Measurements from ENCODE around the gene MRPL43. TPM values are rescaled to one million over a fixed set of nuclear protein-coding genes. Genes with fewer than 3 reads are reported as not detected.
A peak's percentile ranks its signal among the peaks of the same experiment; 100 is the strongest.

The MRPL43 gene
- total and polyA plus RNA-seq, 2 experiments from 2014 or later: 60.4 to 126 TPM

DNA sequence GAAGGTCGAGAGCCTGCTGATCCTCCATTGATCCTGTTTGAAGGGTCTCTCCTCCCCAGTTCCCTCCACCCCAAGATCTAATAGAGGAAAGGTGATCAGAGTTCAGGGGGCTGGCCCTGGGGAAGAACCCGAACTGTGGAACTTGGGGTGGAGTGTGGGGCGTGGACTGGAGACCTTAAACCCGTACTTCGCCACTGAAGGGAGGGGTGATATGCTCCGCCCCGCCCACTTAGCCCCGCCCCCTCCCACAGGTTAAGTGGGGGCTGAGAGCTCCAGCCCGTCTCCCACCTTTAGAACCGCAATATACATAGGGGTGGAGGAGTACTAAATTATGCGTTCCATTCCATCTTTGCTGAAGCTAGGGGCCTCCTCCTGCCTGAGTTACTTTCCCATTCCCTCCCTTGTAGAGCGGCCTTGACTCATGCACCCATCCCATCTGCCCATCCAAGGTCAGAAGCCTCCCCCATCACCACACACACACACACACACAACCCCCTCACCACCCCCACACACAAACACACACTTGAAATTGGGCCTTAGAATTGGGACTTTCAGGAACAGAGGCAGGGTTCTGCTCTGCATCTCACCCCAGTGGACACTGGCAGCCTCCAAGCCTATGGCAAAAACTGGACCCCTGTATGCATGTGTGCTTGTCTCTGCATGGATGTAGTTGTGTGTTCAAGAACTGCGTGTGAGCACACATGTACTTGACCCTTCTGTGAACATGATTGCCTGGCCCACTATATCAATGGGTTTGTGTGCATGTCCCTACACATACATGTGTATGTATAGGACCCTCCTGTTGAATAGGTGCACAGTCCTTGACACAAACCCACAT lies 17.0 kb downstream of the MRPL43 start:
- H3K27me3 ChIP-seq (ENCODE audit: insufficient read depth): no peaks in the 10 kb centered on the region
- no peaks in the 10 kb centered on the region for H3K9me3 Mint-ChIP-seq
- peaks cover 15% of the 10 kb centered on the region for H3K27me3 Mint-ChIP-seq (ENCODE audit: insufficient read depth, low read depth, poor library complexity)
- H3K36me3 ChIP-seq (ENCODE audit: insufficient read depth): no peaks in the 10 kb centered on the region
- H3K4me2 ChIP-seq: peak overlapping the region; percentile 96
- H3K9me2 ChIP-seq (ENCODE audit: insufficient read depth): no peaks in the 10 kb centered on the region
- no peaks in the 10 kb centered on the region for H3K79me2 ChIP-seq (replicated peaks; ENCODE audit: insufficient read depth)
- no peak for TF ChIP-seq STAT1 (IDR thresholded peaks at IDR 0.05; ENCODE audit: unreplicated experiment)
- TF ChIP-seq, protein P1, sequence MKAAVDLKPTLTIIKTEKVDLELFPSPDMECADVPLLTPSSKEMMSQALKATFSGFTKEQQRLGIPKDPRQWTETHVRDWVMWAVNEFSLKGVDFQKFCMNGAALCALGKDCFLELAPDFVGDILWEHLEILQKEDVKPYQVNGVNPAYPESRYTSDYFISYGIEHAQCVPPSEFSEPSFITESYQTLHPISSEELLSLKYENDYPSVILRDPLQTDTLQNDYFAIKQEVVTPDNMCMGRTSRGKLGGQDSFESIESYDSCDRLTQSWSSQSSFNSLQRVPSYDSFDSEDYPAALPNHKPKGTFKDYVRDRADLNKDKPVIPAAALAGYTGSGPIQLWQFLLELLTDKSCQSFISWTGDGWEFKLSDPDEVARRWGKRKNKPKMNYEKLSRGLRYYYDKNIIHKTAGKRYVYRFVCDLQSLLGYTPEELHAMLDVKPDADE (IDR thresholded peaks at IDR 0.05): no peak
- no peak for TF ChIP-seq POLR2AphosphoS5 (IDR thresholded peaks at IDR 0.05; ENCODE audit: low read depth)
- TF ChIP-seq, protein P2, sequence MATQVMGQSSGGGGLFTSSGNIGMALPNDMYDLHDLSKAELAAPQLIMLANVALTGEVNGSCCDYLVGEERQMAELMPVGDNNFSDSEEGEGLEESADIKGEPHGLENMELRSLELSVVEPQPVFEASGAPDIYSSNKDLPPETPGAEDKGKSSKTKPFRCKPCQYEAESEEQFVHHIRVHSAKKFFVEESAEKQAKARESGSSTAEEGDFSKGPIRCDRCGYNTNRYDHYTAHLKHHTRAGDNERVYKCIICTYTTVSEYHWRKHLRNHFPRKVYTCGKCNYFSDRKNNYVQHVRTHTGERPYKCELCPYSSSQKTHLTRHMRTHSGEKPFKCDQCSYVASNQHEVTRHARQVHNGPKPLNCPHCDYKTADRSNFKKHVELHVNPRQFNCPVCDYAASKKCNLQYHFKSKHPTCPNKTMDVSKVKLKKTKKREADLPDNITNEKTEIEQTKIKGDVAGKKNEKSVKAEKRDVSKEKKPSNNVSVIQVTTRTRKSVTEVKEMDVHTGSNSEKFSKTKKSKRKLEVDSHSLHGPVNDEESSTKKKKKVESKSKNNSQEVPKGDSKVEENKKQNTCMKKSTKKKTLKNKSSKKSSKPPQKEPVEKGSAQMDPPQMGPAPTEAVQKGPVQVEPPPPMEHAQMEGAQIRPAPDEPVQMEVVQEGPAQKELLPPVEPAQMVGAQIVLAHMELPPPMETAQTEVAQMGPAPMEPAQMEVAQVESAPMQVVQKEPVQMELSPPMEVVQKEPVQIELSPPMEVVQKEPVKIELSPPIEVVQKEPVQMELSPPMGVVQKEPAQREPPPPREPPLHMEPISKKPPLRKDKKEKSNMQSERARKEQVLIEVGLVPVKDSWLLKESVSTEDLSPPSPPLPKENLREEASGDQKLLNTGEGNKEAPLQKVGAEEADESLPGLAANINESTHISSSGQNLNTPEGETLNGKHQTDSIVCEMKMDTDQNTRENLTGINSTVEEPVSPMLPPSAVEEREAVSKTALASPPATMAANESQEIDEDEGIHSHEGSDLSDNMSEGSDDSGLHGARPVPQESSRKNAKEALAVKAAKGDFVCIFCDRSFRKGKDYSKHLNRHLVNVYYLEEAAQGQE (IDR thresholded peaks at IDR 0.05; ENCODE audit: unreplicated experiment): no peak
- TF ChIP-seq CREB1 (CRISPR knock-in tag; IDR thresholded peaks at IDR 0.05; ENCODE audit: low read depth): no peak
- no peak for TF ChIP-seq JUNB (IDR thresholded peaks at IDR 0.05; ENCODE audit: unreplicated experiment)
- no peak for TF ChIP-seq ZNF114 (CRISPR knock-in tag; IDR thresholded peaks at IDR 0.05)
- no peak for TF ChIP-seq NANOG (IDR thresholded peaks at IDR 0.05; ENCODE audit: borderline replicate concordance)
- TF ChIP-seq, protein P3, sequence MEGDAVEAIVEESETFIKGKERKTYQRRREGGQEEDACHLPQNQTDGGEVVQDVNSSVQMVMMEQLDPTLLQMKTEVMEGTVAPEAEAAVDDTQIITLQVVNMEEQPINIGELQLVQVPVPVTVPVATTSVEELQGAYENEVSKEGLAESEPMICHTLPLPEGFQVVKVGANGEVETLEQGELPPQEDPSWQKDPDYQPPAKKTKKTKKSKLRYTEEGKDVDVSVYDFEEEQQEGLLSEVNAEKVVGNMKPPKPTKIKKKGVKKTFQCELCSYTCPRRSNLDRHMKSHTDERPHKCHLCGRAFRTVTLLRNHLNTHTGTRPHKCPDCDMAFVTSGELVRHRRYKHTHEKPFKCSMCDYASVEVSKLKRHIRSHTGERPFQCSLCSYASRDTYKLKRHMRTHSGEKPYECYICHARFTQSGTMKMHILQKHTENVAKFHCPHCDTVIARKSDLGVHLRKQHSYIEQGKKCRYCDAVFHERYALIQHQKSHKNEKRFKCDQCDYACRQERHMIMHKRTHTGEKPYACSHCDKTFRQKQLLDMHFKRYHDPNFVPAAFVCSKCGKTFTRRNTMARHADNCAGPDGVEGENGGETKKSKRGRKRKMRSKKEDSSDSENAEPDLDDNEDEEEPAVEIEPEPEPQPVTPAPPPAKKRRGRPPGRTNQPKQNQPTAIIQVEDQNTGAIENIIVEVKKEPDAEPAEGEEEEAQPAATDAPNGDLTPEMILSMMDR (conservative IDR thresholded peaks at IDR 0.05; ENCODE audit: low read depth in 2 of 2): no peak
- TF ChIP-seq EZH2 (IDR thresholded peaks at IDR 0.05; ENCODE audit: low read depth, unreplicated experiment): no peak
- no peak for TF ChIP-seq EZH2phosphoT487 (IDR thresholded peaks at IDR 0.05; ENCODE audit: unreplicated experiment)
- TF ChIP-seq, protein P4, sequence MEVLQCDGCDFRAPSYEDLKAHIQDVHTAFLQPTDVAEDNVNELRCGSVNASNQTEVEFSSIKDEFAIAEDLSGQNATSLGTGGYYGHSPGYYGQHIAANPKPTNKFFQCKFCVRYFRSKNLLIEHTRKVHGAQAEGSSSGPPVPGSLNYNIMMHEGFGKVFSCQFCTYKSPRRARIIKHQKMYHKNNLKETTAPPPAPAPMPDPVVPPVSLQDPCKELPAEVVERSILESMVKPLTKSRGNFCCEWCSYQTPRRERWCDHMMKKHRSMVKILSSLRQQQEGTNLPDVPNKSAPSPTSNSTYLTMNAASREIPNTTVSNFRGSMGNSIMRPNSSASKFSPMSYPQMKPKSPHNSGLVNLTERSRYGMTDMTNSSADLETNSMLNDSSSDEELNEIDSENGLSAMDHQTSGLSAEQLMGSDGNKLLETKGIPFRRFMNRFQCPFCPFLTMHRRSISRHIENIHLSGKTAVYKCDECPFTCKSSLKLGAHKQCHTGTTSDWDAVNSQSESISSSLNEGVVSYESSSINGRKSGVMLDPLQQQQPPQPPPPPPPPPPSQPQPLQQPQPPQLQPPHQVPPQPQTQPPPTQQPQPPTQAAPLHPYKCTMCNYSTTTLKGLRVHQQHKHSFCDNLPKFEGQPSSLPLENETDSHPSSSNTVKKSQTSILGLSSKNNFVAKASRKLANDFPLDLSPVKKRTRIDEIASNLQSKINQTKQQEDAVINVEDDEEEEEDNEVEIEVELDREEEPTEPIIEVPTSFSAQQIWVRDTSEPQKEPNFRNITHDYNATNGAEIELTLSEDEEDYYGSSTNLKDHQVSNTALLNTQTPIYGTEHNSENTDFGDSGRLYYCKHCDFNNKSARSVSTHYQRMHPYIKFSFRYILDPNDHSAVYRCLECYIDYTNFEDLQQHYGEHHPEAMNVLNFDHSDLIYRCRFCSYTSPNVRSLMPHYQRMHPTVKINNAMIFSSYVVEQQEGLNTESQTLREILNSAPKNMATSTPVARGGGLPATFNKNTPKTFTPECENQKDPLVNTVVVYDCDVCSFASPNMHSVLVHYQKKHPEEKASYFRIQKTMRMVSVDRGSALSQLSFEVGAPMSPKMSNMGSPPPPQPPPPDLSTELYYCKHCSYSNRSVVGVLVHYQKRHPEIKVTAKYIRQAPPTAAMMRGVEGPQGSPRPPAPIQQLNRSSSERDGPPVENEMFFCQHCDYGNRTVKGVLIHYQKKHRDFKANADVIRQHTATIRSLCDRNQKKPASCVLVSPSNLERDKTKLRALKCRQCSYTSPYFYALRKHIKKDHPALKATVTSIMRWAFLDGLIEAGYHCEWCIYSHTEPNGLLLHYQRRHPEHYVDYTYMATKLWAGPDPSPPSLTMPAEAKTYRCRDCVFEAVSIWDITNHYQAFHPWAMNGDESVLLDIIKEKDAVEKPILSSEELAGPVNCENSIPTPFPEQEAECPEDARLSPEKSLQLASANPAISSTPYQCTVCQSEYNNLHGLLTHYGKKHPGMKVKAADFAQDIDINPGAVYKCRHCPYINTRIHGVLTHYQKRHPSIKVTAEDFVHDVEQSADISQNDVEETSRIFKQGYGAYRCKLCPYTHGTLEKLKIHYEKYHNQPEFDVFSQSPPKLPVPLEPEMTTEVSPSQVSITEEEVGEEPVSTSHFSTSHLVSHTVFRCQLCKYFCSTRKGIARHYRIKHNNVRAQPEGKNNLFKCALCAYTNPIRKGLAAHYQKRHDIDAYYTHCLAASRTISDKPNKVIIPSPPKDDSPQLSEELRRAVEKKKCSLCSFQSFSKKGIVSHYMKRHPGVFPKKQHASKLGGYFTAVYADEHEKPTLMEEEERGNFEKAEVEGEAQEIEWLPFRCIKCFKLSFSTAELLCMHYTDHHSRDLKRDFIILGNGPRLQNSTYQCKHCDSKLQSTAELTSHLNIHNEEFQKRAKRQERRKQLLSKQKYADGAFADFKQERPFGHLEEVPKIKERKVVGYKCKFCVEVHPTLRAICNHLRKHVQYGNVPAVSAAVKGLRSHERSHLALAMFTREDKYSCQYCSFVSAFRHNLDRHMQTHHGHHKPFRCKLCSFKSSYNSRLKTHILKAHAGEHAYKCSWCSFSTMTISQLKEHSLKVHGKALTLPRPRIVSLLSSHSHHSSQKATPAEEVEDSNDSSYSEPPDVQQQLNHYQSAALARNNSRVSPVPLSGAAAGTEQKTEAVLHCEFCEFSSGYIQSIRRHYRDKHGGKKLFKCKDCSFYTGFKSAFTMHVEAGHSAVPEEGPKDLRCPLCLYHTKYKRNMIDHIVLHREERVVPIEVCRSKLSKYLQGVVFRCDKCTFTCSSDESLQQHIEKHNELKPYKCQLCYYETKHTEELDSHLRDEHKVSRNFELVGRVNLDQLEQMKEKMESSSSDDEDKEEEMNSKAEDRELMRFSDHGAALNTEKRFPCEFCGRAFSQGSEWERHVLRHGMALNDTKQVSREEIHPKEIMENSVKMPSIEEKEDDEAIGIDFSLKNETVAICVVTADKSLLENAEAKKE (CRISPR knock-in tag; IDR thresholded peaks at IDR 0.05): no peak
- no peak for TF ChIP-seq ZNF331 (CRISPR knock-in tag; IDR thresholded peaks at IDR 0.05; ENCODE audit: low read depth)
- DNase-seq (ENCODE audit: low spot score) (peak; percentile 52), ATAC-seq (peak; percentile 38)
- H3K4me3 Mint-ChIP-seq: peak overlapping the region; percentile 77
- H3K4me3 ChIP-seq: peak overlapping the region; percentile 92
- peaks cover 5% of the 10 kb centered on the region; the same call in 1 of the 2 replicates for H3F3A ChIP-seq (replicated peaks; ENCODE audit: low read depth)
- no peak overlapping the region for H3K27ac Mint-ChIP-seq
- no peak overlapping the region for H3K27ac ChIP-seq (ENCODE audit: low read depth)
- H2AFZ ChIP-seq: peak overlapping the region; percentile 96
- peaks cover 26% of the 10 kb centered on the region for H3K4me1 ChIP-seq (ENCODE audit: insufficient read depth)
- peaks cover 32% of the 10 kb centered on the region for H3K4me1 Mint-ChIP-seq
- H4K20me1 ChIP-seq (replicated peaks; ENCODE audit: insufficient read depth): no peaks in the 10 kb centered on the region
- 0 out of 3 replicates have a peak, but pooled peaks cover 3% of the 10 kb centered on the region for H3K36me3 Mint-ChIP-seq (ENCODE audit: low read depth)
